SK-N-SH treated with all-trans-retinoic acid at 6 μM for 48 hours (cell line): ENCODE data around the gene NMT1.

Source experiments
- ATAC-seq: fragments of 200-7000 bp; cut with Tn5 transposase; 3 replicates; pipeline ENCODE4 v1.9.1; 2020; ENCODE audit warnings: mild to moderate bottlenecking, moderate library complexity
- BACH2 ChIP-seq: fragments of 250-450 bp; sonication (Bioruptor Pico); IDR thresholded peaks from 2 replicates; pipeline ENCODE4 v1.9.0; 2021; ENCODE audit warnings: mild to moderate bottlenecking, borderline replicate concordance
- CSDC2 ChIP-seq: fragments of 250-450 bp; sonication (Bioruptor Pico); IDR thresholded peaks from 2 replicates; pipeline ENCODE4 v1.5.0; 2020; ENCODE audit warnings: mild to moderate bottlenecking, moderate library complexity
- CSRNP3 ChIP-seq: fragments of 250-450 bp; sonication (Bioruptor Pico); IDR thresholded peaks from 2 replicates; pipeline ENCODE4 v1.5.1; 2021; ENCODE audit warnings: mild to moderate bottlenecking, moderate library complexity
- ESRRG ChIP-seq: fragments of 250-450 bp; sonication (Bioruptor Pico); IDR thresholded peaks from 2 replicates; pipeline ENCODE4 v1.6.1; 2021; ENCODE audit warnings: mild to moderate bottlenecking
- GLIS3 ChIP-seq: fragments of 250-450 bp; sonication (Bioruptor Pico); IDR thresholded peaks from 2 replicates; pipeline ENCODE4 v1.5.0; 2020; ENCODE audit warnings: mild to moderate bottlenecking, moderate library complexity
- ISL1 ChIP-seq: fragments of 250-450 bp; sonication (Bioruptor Pico); IDR thresholded peaks from 2 replicates; pipeline ENCODE4 v2.1.2; 2022; ENCODE audit warnings: mild to moderate bottlenecking, moderate library complexity
- PATZ1 ChIP-seq: fragments of 250-450 bp; sonication (Bioruptor Pico); IDR thresholded peaks from 2 replicates; pipeline ENCODE4 v1.8.0; 2020; ENCODE audit warnings: mild to moderate bottlenecking, moderate library complexity, borderline replicate concordance
- POU6F1 ChIP-seq: fragments of 250-450 bp; sonication (Bioruptor Pico); IDR thresholded peaks from 2 replicates; pipeline ENCODE4 v1.8.0; 2021; ENCODE audit warnings: low read depth, mild to moderate bottlenecking, moderate library complexity, borderline replicate concordance
- PPARA ChIP-seq: fragments of 250-450 bp; sonication (Bioruptor Pico); IDR thresholded peaks from 2 replicates; pipeline ENCODE4 v1.5.0; 2020; ENCODE audit warnings: mild to moderate bottlenecking, borderline replicate concordance
- RARB ChIP-seq: fragments of 250-450 bp; sonication (Bioruptor Pico); IDR thresholded peaks from 2 replicates; pipeline ENCODE4 v1.8.0; 2021; ENCODE audit warnings: mild to moderate bottlenecking, moderate library complexity
- SNAI2 ChIP-seq: fragments of 250-450 bp; sonication (Bioruptor Pico); IDR thresholded peaks from 2 replicates; pipeline ENCODE4 v1.5.0; 2020; ENCODE audit warnings: mild to moderate bottlenecking, moderate library complexity
- TOX ChIP-seq: fragments of 250-450 bp; sonication (Bioruptor Pico); IDR thresholded peaks from 2 replicates; pipeline ENCODE4 v1.8.0; 2021; ENCODE audit warnings: mild to moderate bottlenecking, moderate library complexity, borderline replicate concordance
- TSHZ2 ChIP-seq: fragments of 250-450 bp; sonication (Bioruptor Pico); IDR thresholded peaks from 2 replicates; pipeline ENCODE4 v1.5.0; 2020; ENCODE audit warnings: mild to moderate bottlenecking, moderate library complexity
- ZC3H10 ChIP-seq: fragments of 250-450 bp; sonication (Bioruptor Pico); IDR thresholded peaks from 2 replicates; pipeline ENCODE4 v1.5.1; 2021; ENCODE audit warnings: mild to moderate bottlenecking, moderate library complexity
- ZFP3 ChIP-seq: fragments of 250-450 bp; sonication (Bioruptor Pico); IDR thresholded peaks from 2 replicates; pipeline ENCODE4 v1.5.0; 2020; ENCODE audit warnings: mild to moderate bottlenecking, moderate library complexity
- ZFP30 ChIP-seq: fragments of 450-650 bp; formaldehyde crosslinking; IDR thresholded peaks from 2 replicates; pipeline ENCODE4 v1.5.0; 2022; ENCODE audit warnings: mild to moderate bottlenecking, moderate library complexity
- ZNF565 ChIP-seq: fragments of 450-650 bp; formaldehyde crosslinking; conservative IDR thresholded peaks from 2 replicates; pipeline ENCODE4 v1.5.0; 2020; ENCODE audit warnings: low read depth, mild to moderate bottlenecking, moderate library complexity
- ZNF8 ChIP-seq: fragments of 450-650 bp; formaldehyde crosslinking; IDR thresholded peaks from 2 replicates; pipeline ENCODE4 v1.5.0; 2020; ENCODE audit warnings: mild to moderate bottlenecking, moderate library complexity

NMT1 gene

GRCh38 chr17:45145035-45145389, 83.9 kb downstream of the NMT1 start (continued):
- TF ChIP-seq TSHZ2 (CRISPR knock-in tag) (no peak), ZFP3 (CRISPR knock-in tag) (no peak), CSDC2 (CRISPR knock-in tag) (no peak), ZNF565 (CRISPR knock-in tag) (no peak)

- no peak for ATAC-seq
- TF ChIP-seq CSRNP3 (CRISPR knock-in tag) (no peak), ZC3H10 (no peak), ZNF565 (CRISPR knock-in tag) (no peak), BACH2 (CRISPR knock-in tag) (no peak), CSDC2 (CRISPR knock-in tag) (no peak), SNAI2 (CRISPR knock-in tag) (no peak)
Observed at GRCh38 chr17:45146166-45146565, 85.0 kb downstream of the NMT1 start.

- no peak for TF ChIP-seq ZFP3 (CRISPR knock-in tag)
- no peak for ATAC-seq
Observed at GRCh38 chr17:45146592-45146889, 85.4 kb downstream of the NMT1 start.

- peak; percentile 15 for ATAC-seq
- TF ChIP-seq ESRRG (CRISPR knock-in tag) (no peak), GLIS3 (CRISPR knock-in tag) (no peak; the same call in 1 of the 2 replicates), POU6F1 (CRISPR knock-in tag) (no peak), ISL1 (CRISPR knock-in tag) (no peak), ZNF8 (CRISPR knock-in tag) (no peak), ZFP30 (no peak), RARB (CRISPR knock-in tag) (no peak), SNAI2 (CRISPR knock-in tag) (no peak), PPARA (CRISPR knock-in tag) (no peak), ZC3H10 (0 out of 2 replicates have a peak, but pooled peaks have one; percentile 17), TOX (CRISPR knock-in tag) (no peak), CSDC2 (CRISPR knock-in tag) (peak; percentile 87; the same call in 1 of the 2 replicates), TSHZ2 (CRISPR knock-in tag) (peak; percentile 19; the same call in 1 of the 2 replicates), ZFP3 (CRISPR knock-in tag) (no peak), CSRNP3 (CRISPR knock-in tag) (no peak), PATZ1 (CRISPR knock-in tag) (no peak)
Observed at GRCh38 chr17:45146890-45147580, 85.9 kb downstream of the NMT1 start.
